B cell (primary cell): ENCODE measurements around the gene SULT1B1.

Experiments
- EZH2 ChIP-seq: IDR thresholded peaks from 2 replicates; pipeline ENCODE4 v1.6.1; 2012; ENCODE audit warnings: borderline replicate concordance, low read depth, mild to moderate bottlenecking, moderate library complexity, low read length; ENCODE audit not compliant: insufficient read depth, poor library complexity, severe bottlenecking
- TF ChIP-seq, protein P1 (sequence below): fragments of 200-600 bp; IDR thresholded peaks from one replicate; pipeline ENCODE4 v1.8.0; 2022; ENCODE audit warnings: antibody characterized with exemption, mild to moderate bottlenecking

DNA sequence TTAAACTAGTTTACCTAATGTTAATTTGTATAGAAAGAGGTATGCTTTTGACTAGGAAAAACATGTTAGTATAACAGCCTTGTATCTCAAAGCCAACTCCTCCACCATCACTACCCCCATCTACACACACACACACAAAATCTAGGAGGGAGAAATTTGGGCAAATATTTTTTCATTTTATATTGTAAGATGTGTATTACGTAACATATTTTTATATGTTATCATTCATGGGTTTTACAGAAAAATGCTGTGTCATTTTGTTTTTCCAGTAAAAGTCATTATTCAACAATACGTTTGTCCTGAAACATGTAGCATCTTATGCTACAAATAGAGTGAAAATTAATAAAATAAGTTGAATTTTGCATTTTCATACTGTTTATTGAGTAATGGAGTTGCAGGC is 3.0 kb downstream of the SULT1B1 start:
- TF ChIP-seq, protein P1, sequence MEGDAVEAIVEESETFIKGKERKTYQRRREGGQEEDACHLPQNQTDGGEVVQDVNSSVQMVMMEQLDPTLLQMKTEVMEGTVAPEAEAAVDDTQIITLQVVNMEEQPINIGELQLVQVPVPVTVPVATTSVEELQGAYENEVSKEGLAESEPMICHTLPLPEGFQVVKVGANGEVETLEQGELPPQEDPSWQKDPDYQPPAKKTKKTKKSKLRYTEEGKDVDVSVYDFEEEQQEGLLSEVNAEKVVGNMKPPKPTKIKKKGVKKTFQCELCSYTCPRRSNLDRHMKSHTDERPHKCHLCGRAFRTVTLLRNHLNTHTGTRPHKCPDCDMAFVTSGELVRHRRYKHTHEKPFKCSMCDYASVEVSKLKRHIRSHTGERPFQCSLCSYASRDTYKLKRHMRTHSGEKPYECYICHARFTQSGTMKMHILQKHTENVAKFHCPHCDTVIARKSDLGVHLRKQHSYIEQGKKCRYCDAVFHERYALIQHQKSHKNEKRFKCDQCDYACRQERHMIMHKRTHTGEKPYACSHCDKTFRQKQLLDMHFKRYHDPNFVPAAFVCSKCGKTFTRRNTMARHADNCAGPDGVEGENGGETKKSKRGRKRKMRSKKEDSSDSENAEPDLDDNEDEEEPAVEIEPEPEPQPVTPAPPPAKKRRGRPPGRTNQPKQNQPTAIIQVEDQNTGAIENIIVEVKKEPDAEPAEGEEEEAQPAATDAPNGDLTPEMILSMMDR, result no peak
- no peak for TF ChIP-seq EZH2
